ENCODE data around the gene APC2. TPM values are rescaled to one million over a fixed set of nuclear protein-coding genes. Genes with fewer than 3 reads are reported as not detected.
A peak's percentile ranks its signal among the peaks of the same experiment; 100 is the strongest.
"Not testable (repeated sequence)": the region's sequence is repeated elsewhere in the genome, so short reads cannot be mapped to it uniquely, and the experiment has no call there.

APC2 gene
- total RNA-seq, 1 experiment from 2014 or later, result 0.17 TPM

DNA sequence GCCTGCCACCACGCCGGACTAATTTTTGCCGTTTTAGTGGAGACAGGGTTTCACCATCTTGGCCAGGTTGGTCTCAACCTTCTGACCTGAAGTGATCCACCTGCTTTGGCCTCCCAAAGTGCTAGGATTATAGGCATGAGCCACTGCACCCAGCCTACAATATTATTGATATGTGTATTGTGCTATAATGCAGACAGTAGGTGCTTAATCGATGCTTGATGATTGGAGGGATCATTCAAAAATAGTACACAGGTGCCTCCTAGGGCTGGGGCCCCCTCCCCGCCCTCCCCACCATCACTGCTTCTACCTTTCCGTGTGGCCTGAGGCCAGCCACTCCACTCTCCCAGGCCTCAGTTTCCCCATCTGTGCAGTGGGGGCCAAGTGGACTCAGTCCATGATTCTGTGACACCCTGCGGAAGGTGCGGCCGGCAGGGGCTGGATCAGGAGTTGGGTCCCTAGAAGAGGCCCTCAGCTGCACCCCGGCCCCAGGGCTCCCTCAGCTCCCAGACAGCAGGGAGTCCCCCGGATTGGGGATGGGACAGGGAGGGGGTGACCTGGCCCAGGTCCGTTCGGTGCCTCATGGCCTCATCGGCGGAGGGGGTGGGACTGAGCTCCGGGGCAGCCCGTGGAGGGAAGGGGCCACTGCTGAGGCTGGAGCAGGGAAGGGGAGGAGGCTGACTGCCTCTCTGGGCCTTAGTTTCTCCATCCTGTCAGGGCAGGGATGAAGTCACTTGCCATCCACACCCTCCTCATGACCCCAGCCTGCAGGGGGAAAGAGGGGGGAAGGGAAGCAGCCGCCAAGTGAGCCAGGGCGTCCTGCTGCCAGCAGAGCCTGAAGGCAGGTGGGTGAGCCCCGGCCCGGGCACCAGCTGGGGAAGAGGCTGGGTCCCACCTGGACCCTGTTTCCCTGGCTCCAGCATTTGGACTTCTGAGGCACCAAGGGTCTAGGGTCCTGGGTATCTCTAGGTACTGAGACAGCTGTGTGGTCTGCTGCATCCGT is 61.7 kb downstream of the APC2 start:
- DNase-seq (ENCODE audit: low read depth), result no peak

GRCh38 chr19:1512671-1513498 is 63.0 kb downstream of the APC2 start, which contains the start of gene ADAMTSL5:
Gene ADAMTSL5, minus strand, starts transcription at chr19:1513019. Its CDS starts 2,076 bp downstream, at chr19:1510943.
- peak; percentile 84 for DNase-seq (ENCODE audit: low read depth)

DNA sequence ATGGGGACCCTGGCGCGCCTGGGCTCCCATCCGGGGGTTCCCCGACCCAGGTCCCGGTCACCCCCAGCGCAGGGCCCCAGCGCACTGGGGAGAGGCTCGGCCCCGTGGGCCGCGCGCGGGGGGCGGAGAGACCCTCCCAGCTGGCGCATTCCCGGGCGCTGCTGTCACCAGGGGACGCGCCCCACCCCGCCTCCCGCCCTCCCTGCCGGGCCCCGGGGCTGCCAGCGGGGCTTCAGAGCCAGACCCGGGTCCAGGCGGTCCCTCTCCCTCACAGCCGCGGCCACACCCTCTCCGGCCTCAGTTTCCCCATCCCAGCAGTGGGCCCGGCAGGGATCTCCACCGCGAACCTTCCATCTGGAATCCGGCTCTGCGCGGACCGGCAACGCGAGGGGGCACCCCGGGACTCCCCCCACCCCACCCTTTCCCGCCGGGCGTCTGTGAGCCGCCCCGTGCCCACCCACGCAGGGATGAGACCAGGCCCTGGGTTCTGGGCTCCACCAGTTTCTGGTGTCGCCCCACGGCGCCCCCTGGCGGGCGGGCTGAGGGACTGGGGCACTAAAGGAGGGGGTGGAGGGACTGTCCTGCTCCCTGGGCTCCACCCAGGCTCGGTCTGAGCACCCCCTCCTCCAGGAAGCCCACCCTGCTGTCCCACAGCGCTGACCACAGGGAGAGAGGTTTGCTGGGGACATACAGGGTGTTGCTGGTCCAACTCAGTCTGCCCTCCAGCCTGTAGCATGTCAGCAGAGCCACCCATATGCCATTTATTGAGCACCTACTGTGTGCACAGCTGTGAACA is 63.8 kb downstream of the APC2 start:
- peak; percentile 60 for DNase-seq (ENCODE audit: low read depth)

DNA sequence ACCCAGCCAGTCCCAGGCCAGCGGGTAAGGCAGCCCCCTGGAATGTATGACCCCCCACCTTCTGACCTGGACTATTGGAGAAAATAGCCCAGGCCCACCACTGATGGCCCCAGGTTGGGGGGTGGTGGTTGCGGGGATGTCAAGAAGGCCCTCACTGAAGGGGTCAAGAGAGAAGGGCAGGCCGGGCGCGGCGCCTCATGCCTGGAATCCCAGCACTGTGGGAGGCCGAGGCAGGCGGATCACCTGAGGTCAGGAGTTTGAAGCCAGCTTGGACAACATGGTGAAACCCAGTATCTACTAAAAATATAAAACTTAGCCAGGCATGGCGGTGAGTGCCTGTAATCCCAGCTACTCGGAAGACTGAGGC is 64.4 kb downstream of the APC2 start:
- no peak for DNase-seq (ENCODE audit: low read depth)

- no peak for DNase-seq (ENCODE audit: low read depth)
Observed at GRCh38 chr19:1514986-1515721, 65.2 kb downstream of the APC2 start.

GRCh38 chr19:1516395-1516753 is 66.5 kb downstream of the APC2 start:
- DNase-seq (ENCODE audit: low read depth), result peak; percentile 37

DNA sequence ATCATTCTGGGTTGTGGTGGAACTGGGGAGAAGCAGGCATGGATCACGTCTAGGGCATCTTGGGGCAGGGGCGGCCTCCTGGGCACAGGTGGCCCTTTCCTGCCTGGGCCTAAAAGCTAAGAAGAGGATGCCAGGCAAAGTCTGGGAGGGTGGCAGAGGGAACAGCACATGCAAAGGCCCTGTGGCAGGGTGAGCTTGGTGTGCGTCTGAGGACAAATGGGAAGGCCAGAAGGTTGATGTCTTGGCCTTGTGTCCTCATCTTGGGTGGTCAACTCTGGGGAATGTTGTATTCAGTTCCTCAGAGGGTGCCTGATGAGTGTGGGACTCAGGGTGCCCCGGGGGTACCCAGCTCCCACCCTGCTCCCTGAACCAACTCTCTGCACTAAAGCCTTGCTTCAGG is 68.5 kb downstream of the APC2 start:
- no peak for DNase-seq (ENCODE audit: low read depth)

GRCh38 chr19:1519802-1520201 is 69.9 kb downstream of the APC2 start:
- not testable (repeated sequence) for DNase-seq (ENCODE audit: low read depth)

GRCh38 chr19:1520203-1520780 is 70.4 kb downstream of the APC2 start:
- DNase-seq (ENCODE audit: low read depth), result no peak

DNA sequence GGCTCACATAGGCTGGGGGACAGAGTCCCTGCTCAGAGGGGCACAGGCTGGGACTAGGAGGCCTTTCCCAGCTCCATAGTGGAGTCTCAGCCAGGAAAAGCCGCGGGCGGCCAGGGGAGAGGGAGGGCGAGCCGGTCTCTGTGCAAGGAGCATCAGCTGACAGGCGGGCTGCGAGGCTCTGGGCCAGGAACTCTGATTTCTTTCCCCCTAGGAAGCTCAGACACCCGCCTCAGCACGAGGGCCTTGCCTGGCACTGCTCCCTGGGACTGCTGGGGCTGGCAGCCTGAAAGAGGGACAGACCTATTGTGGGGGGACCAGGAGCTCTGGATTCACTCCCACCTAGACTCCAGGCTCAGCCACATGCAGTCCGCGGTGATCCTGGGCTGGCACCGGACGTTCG is 71.7 kb downstream of the APC2 start:
- DNase-seq (ENCODE audit: low read depth), result no peak

DNA sequence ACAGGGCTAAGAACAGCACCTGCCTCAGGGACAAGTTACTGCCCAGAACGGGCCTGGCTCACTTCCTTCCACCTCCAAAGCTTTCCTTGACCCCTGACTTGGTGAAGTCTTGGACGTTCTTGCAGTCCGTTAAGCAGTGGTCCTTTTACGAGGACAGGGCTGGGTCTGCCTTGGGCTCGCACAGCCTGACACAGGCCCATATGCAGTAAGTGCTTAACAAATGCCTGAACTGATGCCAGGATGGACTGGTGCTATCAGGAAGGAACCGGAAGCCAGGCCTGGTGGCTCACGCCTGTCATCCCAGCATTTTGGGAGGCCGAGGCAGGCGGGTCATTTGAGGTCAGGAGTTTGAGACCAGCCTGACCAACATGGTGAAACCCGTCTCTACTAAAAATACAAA is 72.1 kb downstream of the APC2 start:
- no peak for DNase-seq (ENCODE audit: low read depth)

DNA sequence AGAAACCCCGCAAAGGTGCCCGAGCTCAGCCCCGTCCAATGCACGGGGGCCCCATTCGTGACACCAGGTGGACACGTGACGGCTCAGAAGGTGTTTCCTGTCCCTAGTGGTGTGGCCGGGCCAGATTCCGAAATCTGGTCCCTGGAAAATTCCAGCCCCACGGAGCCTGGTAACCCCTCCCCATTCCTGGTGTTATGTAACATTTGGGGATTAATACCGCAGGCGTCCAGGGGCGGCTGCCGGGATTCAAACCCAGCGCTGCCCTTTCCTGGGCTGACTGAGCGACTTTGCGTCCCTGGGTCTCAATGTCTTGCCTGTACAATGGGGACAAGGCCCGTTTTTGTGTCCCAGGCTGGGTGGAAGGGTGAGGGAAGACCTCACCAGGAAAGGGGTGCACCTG is 72.9 kb downstream of the APC2 start:
- DNase-seq (ENCODE audit: low read depth), result no peak

Other genes starting within 250 kb of the APC2 start
- gene STK11, start 244.3 kb upstream of the APC2 start, total RNA-seq (2014; rRNA removed; shearing (Covaris generic)), result 72.7 and 83.5 TPM in 2 replicates
- 0.86 and 1.8 TPM in 2 replicates for gene CBARP, start 212.1 kb upstream of the APC2 start, total RNA-seq (2014; rRNA removed; shearing (Covaris generic))
- 41.4 and 82.8 TPM in 2 replicates for gene ATP5F1D, start 208.4 kb upstream of the APC2 start, total RNA-seq (2014; rRNA removed; shearing (Covaris generic))
- 8.7 and 14.3 TPM in 2 replicates for gene MIDN, start 201.5 kb upstream of the APC2 start, total RNA-seq (2014; rRNA removed; shearing (Covaris generic))
- 234 and 288 TPM in 2 replicates for gene CIRBP, start 180.8 kb upstream of the APC2 start, total RNA-seq (2014; rRNA removed; shearing (Covaris generic))
- gene FAM174C, start 174.6 kb upstream of the APC2 start, total RNA-seq (2014; rRNA removed; shearing (Covaris generic)), result 59.0 and 104 TPM in 2 replicates
- 0.17 and 0.21 TPM in 2 replicates for gene EFNA2, start 164.2 kb upstream of the APC2 start, total RNA-seq (2014; rRNA removed; shearing (Covaris generic))
- 91.7 and 124 TPM in 2 replicates for gene NDUFS7, start 66.2 kb upstream of the APC2 start, total RNA-seq (2014; rRNA removed; shearing (Covaris generic))
- 23.5 and 26.3 TPM in 2 replicates for gene GAMT, start 48.6 kb upstream of the APC2 start, total RNA-seq (2014; rRNA removed; shearing (Covaris generic))
- gene DAZAP1, start 42.5 kb upstream of the APC2 start, total RNA-seq (2014; rRNA removed; shearing (Covaris generic)), result 96.2 and 115 TPM in 2 replicates
- gene RPS15, start 11.7 kb upstream of the APC2 start, total RNA-seq (2014; rRNA removed; shearing (Covaris generic)), result 2,933 and 3,531 TPM in 2 replicates
- gene C19orf25, start 29.1 kb downstream of the APC2 start, total RNA-seq (2014; rRNA removed; shearing (Covaris generic)), result 45.8 and 53.9 TPM in 2 replicates
- gene PCSK4, start 40.2 kb downstream of the APC2 start, total RNA-seq (2014; rRNA removed; shearing (Covaris generic)), result 0.11 and 1.3 TPM in 2 replicates
- 2.3 and 3.7 TPM in 2 replicates for gene REEP6, start 41.1 kb downstream of the APC2 start, total RNA-seq (2014; rRNA removed; shearing (Covaris generic))
- gene ADAMTSL5, start 62.9 kb downstream of the APC2 start, total RNA-seq (2014; rRNA removed; shearing (Covaris generic)), result 0.57 TPM in 1 of 2 replicates, not detected in the other
- gene PLK5, start 74.0 kb downstream of the APC2 start, total RNA-seq (2014; rRNA removed; shearing (Covaris generic)), result not detected in 2 replicates
- 71.4 and 72.7 TPM in 2 replicates for gene MEX3D, start 118.2 kb downstream of the APC2 start, total RNA-seq (2014; rRNA removed; shearing (Covaris generic))
- gene MBD3, start 142.7 kb downstream of the APC2 start, total RNA-seq (2014; rRNA removed; shearing (Covaris generic)), result 115 and 130 TPM in 2 replicates
- 84.4 and 85.5 TPM in 2 replicates for gene UQCR11, start 155.3 kb downstream of the APC2 start, total RNA-seq (2014; rRNA removed; shearing (Covaris generic))
- gene TCF3, start 202.5 kb downstream of the APC2 start, total RNA-seq (2014; rRNA removed; shearing (Covaris generic)), result 91.7 and 92.8 TPM in 2 replicates